ENCODE data around the gene IGIP.

The IGIP gene

GRCh38 chr5:140116716-140117115 is 9.0 kb upstream of the IGIP start:
- TF ChIP-seq EZH2 (IDR thresholded peaks at IDR 0.05; ENCODE audit: borderline replicate concordance, low read depth, low read length, severe bottlenecking) (no peak), CTCF (IDR thresholded peaks at IDR 0.05; ENCODE audit: borderline replicate concordance, extremely low read depth, low read length, poor library complexity, severe bottlenecking) (no peak)
- peak overlapping the region; percentile 95; the same call in 1 of the 2 replicates for H3K4me2 ChIP-seq (ENCODE audit: insufficient read depth, low read length)
- peaks cover 28% of the 10 kb centered on the region for H4K20me1 ChIP-seq (ENCODE audit: insufficient read depth, low read length)
- H3K36me3 ChIP-seq (ENCODE audit: insufficient read depth, low read length): peaks cover 7% of the 10 kb centered on the region; the same call in 1 of the 2 replicates
- H3K9me3 ChIP-seq (ENCODE audit: insufficient read depth, low read length, severe bottlenecking): no peaks in the 10 kb centered on the region
- no peak overlapping the region for H3K27ac ChIP-seq (ENCODE audit: low read length)
- H3K27me3 ChIP-seq (ENCODE audit: insufficient read depth, low read length, poor library complexity): no peaks in the 10 kb centered on the region
- no peak overlapping the region for H3K4me3 ChIP-seq (ENCODE audit: low read depth in 1 of 2, low read length in 2 of 2)
- no peak overlapping the region for H2AFZ ChIP-seq (ENCODE audit: low read depth, low read length)
- peaks cover 53% of the 10 kb centered on the region for H3K79me2 ChIP-seq (ENCODE audit: insufficient read depth, low read length)
- DNase-seq: no peak
- H3K9ac ChIP-seq (ENCODE audit: low read depth, low read length): no peak overlapping the region
- peaks cover 42% of the 10 kb centered on the region for H3K4me1 ChIP-seq (ENCODE audit: insufficient read depth, low read length)
- no peak for ATAC-seq (ENCODE audit: insufficient read depth, low read depth)

GRCh38 chr5:140117523-140117922 is 8.2 kb upstream of the IGIP start:
- DNase-seq (no peak), ATAC-seq (ENCODE audit: insufficient read depth, low read depth) (no peak)
- no peak overlapping the region for H3K4me2 ChIP-seq (ENCODE audit: insufficient read depth, low read length)
- H3K4me3 ChIP-seq (ENCODE audit: low read depth in 1 of 2, low read length in 2 of 2): no peak overlapping the region
- H3K27me3 ChIP-seq (ENCODE audit: insufficient read depth, low read length, poor library complexity): no peaks in the 10 kb centered on the region
- H3K36me3 ChIP-seq (ENCODE audit: insufficient read depth, low read length): peaks cover 7% of the 10 kb centered on the region; the same call in 1 of the 2 replicates
- peaks cover 36% of the 10 kb centered on the region for H3K4me1 ChIP-seq (ENCODE audit: insufficient read depth, low read length)
- H3K9me3 ChIP-seq (ENCODE audit: insufficient read depth, low read length, severe bottlenecking): no peaks in the 10 kb centered on the region
- peaks cover 45% of the 10 kb centered on the region for H3K79me2 ChIP-seq (ENCODE audit: insufficient read depth, low read length)
- no peak overlapping the region for H3K27ac ChIP-seq (ENCODE audit: low read length)
- H4K20me1 ChIP-seq (ENCODE audit: insufficient read depth, low read length): peaks cover 20% of the 10 kb centered on the region; the same call in 1 of the 2 replicates
- H3K9ac ChIP-seq (ENCODE audit: low read depth, low read length): no peak overlapping the region
- no peak overlapping the region for H2AFZ ChIP-seq (ENCODE audit: low read depth, low read length)
- TF ChIP-seq CTCF (IDR thresholded peaks at IDR 0.05; ENCODE audit: borderline replicate concordance, extremely low read depth, low read length, poor library complexity, severe bottlenecking) (no peak), EZH2 (IDR thresholded peaks at IDR 0.05; ENCODE audit: borderline replicate concordance, low read depth, low read length, severe bottlenecking) (no peak)

- H2AFZ ChIP-seq (ENCODE audit: low read depth, low read length): no peak overlapping the region
- no peak overlapping the region for H3K4me2 ChIP-seq (ENCODE audit: insufficient read depth, low read length)
- H3K36me3 ChIP-seq (ENCODE audit: insufficient read depth, low read length): peaks cover 7% of the 10 kb centered on the region; the same call in 1 of the 2 replicates
- peaks cover 31% of the 10 kb centered on the region for H3K4me1 ChIP-seq (ENCODE audit: insufficient read depth, low read length)
- DNase-seq (no peak), ATAC-seq (ENCODE audit: insufficient read depth, low read depth) (no peak)
- H3K27ac ChIP-seq (ENCODE audit: low read length): no peak overlapping the region
- H3K4me3 ChIP-seq (ENCODE audit: low read depth in 1 of 2, low read length in 2 of 2): no peak overlapping the region
- H3K27me3 ChIP-seq (ENCODE audit: insufficient read depth, low read length, poor library complexity): no peaks in the 10 kb centered on the region
- H3K79me2 ChIP-seq (ENCODE audit: insufficient read depth, low read length): peaks cover 36% of the 10 kb centered on the region
- no peaks in the 10 kb centered on the region for H3K9me3 ChIP-seq (ENCODE audit: insufficient read depth, low read length, severe bottlenecking)
- peaks cover 20% of the 10 kb centered on the region; the same call in 1 of the 2 replicates for H4K20me1 ChIP-seq (ENCODE audit: insufficient read depth, low read length)
- TF ChIP-seq EZH2 (IDR thresholded peaks at IDR 0.05; ENCODE audit: borderline replicate concordance, low read depth, low read length, severe bottlenecking) (no peak), CTCF (IDR thresholded peaks at IDR 0.05; ENCODE audit: borderline replicate concordance, extremely low read depth, low read length, poor library complexity, severe bottlenecking) (peak; percentile 17)
- H3K9ac ChIP-seq (ENCODE audit: low read depth, low read length): no peak overlapping the region
Measured at GRCh38 chr5:140118302-140118936, 7.3 kb upstream of the IGIP start.
